H1 (cell line): ENCODE data around the gene RAP1A. TPM values are rescaled to one million over a fixed set of nuclear protein-coding genes. Genes with fewer than 3 reads are reported as not detected.

ENCODE experiments used
- CTCF ChIA-PET: fragments of 300-600 bp; sonication (Branson Sonifier 250); formaldehyde crosslinking; loops from one replicate; lab custom pipeline; 2021; ENCODE audit not compliant: partially characterized antibody; lab: Charles Lee
- POLR2A ChIA-PET: fragments of 300-600 bp; sonication (Branson Sonifier 250); formaldehyde crosslinking; loops from one replicate; lab custom pipeline; 2021; ENCODE audit warnings: inconsistent platforms; ENCODE audit not compliant: partially characterized antibody; lab: Charles Lee
- DNase-seq, 2 experiments: peaks; one replicate each; pipeline versions ENCODE4 v3.0.0 to v3.0.0-alpha.2; 2010 to 2022; ENCODE audit warnings: low spot score in 2 of 2, low read depth in 1 of 2, mixed read lengths in 1 of 2
- FAIRE-seq: peaks from 2 replicates; lab custom pipeline; 2011; peaks lifted over from hg19 to GRCh38; lab: Jason Lieb, UNC
- H2AFZ ChIP-seq: 2 replicates; pipeline ENCODE4 v1.8.1; 2012; ENCODE audit warnings: low read length, inconsistent platforms
- H2AK5ac ChIP-seq: 2 replicates; pipeline ENCODE4 v1.6.1; 2013; ENCODE audit warnings: low read depth, low read length
- H2BK120ac ChIP-seq: replicated peaks from 2 replicates; pipeline ENCODE3; 2013; ENCODE audit warnings: low read depth, low read length, inconsistent platforms
- H2BK12ac ChIP-seq: 2 replicates; pipeline ENCODE4 v1.6.1; 2013; ENCODE audit warnings: low read depth, low read length
- H2BK15ac ChIP-seq: 2 replicates; pipeline ENCODE4 v1.6.1; 2013; ENCODE audit warnings: low read length
- H2BK20ac ChIP-seq: 2 replicates; pipeline ENCODE4 v1.6.1; 2013; ENCODE audit warnings: low read length
- H2BK5ac ChIP-seq: 2 replicates; pipeline ENCODE4 v1.6.1; 2013; ENCODE audit warnings: low read depth, low read length
- H3K14ac ChIP-seq: 2 replicates; pipeline ENCODE4 v1.6.1; 2013; ENCODE audit warnings: inconsistent platforms; ENCODE audit not compliant: insufficient read length
- H3K18ac ChIP-seq: 2 replicates; pipeline ENCODE4 v1.6.1; 2013; ENCODE audit warnings: low read length; ENCODE audit errors: extremely low read depth
- H3K23ac ChIP-seq: 2 replicates; pipeline ENCODE4 v1.6.1; 2013; ENCODE audit warnings: inconsistent platforms; ENCODE audit not compliant: insufficient read length
- H3K23me2 ChIP-seq: 2 replicates; pipeline ENCODE4 v1.6.1; 2013; ENCODE audit warnings: low read depth, low read length
- H3K27ac ChIP-seq: 2 replicates; pipeline ENCODE4 v1.6.1; 2011; ENCODE audit warnings: low read depth, low read length, inconsistent platforms
- H3K27me3 ChIP-seq, 4 experiments: replicated peaks in 1 of 4; 1 replicate in 1 of 4; 2 replicates in 3 of 4; pipeline versions ENCODE4 v1.6.1 to v1.8.1; 2011 to 2013; ENCODE audit warnings: low read length in 3 of 4, mild to moderate bottlenecking in 3 of 4, inconsistent platforms in 2 of 4, mixed read lengths in 2 of 4, moderate library complexity in 1 of 4; ENCODE audit not compliant: control insufficient read depth in 3 of 4, insufficient read depth in 3 of 4; ENCODE audit errors: extremely low read depth in 1 of 4
- H3K36me3 ChIP-seq, 4 experiments: 2 replicates each; pipeline versions ENCODE4 v1.6.1 to v1.8.1; 2011 to 2013; ENCODE audit warnings: mild to moderate bottlenecking in 4 of 4, low read length in 3 of 4, moderate library complexity in 2 of 4, control low read depth in 1 of 4, inconsistent platforms in 1 of 4; ENCODE audit not compliant: insufficient read depth in 4 of 4, control insufficient read depth in 2 of 4
- H3K4ac ChIP-seq: replicated peaks from 2 replicates; pipeline ENCODE3; 2013; ENCODE audit warnings: low read length, low read depth, mixed read lengths, inconsistent platforms; ENCODE audit not compliant: insufficient read length
- H3K4me1 ChIP-seq, 4 experiments: replicated peaks in 1 of 4; 1 replicate in 1 of 4; 2 replicates in 3 of 4; pipeline versions ENCODE4 v1.6.1 to v1.8.1; 2011 to 2013; ENCODE audit warnings: low read length in 3 of 4, inconsistent platforms in 2 of 4, mixed read lengths in 1 of 4; ENCODE audit not compliant: insufficient read depth in 4 of 4, control insufficient read depth in 3 of 4
- H3K4me2 ChIP-seq, 2 experiments: 2 replicates each; pipeline versions ENCODE4 v1.6.1 to v1.8.1; 2011 to 2013; ENCODE audit warnings: low read depth in 2 of 2, low read length in 2 of 2, control low read depth in 1 of 2, inconsistent platforms in 1 of 2, mild to moderate bottlenecking in 1 of 2; ENCODE audit not compliant: insufficient read depth in 1 of 2
- H3K4me3 ChIP-seq, 4 experiments: fragments of 200-600, 300-600 bp in 1 of 4; sonication (generic), shearing (Covaris generic), sonication (Bioruptor Twin) in 1 of 4; 2 replicates each; pipeline versions ENCODE4 v1.5.1 to v1.8.1; 2011 to 2016; ENCODE audit warnings: low read length in 4 of 4, low read depth in 3 of 4, control low read depth in 2 of 4, inconsistent platforms in 2 of 4, mild to moderate bottlenecking in 2 of 4, mixed read lengths in 1 of 4, moderate library complexity in 1 of 4; ENCODE audit not compliant: insufficient read depth in 2 of 4; ENCODE audit errors: extremely low read depth in 1 of 4
- H3K56ac ChIP-seq: replicated peaks from 2 replicates; pipeline ENCODE3; 2013; ENCODE audit warnings: low read depth, mild to moderate bottlenecking, mixed read lengths, low read length, inconsistent platforms; ENCODE audit not compliant: insufficient read length
- H3K79me1 ChIP-seq: 2 replicates; pipeline ENCODE4 v1.6.1; 2013; ENCODE audit warnings: low read depth, low read length, control low read depth
- H3K79me2 ChIP-seq, 2 experiments: 2 replicates each; pipeline versions ENCODE4 v1.6.1 to v1.8.1; 2012 to 2013; ENCODE audit warnings: low read length in 2 of 2, mild to moderate bottlenecking in 2 of 2, inconsistent platforms in 1 of 2; ENCODE audit not compliant: insufficient read depth in 2 of 2, control insufficient read depth in 1 of 2
- H3K9ac ChIP-seq, 4 experiments: replicated peaks in 1 of 4; 1 replicate in 1 of 4; 2 replicates in 3 of 4; pipeline versions ENCODE4 v1.6.1 to v1.8.1; 2011 to 2013; ENCODE audit warnings: low read depth in 3 of 4, low read length in 3 of 4, control low read depth in 2 of 4, mild to moderate bottlenecking in 2 of 4, moderate library complexity in 2 of 4, inconsistent platforms in 1 of 4; ENCODE audit errors: extremely low read depth in 1 of 4
- H3K9me3 ChIP-seq, 2 experiments: 2 replicates each; pipeline versions ENCODE4 v1.6.1 to v1.8.1; 2012 to 2013; ENCODE audit warnings: mild to moderate bottlenecking in 2 of 2, moderate library complexity in 2 of 2, control low read depth in 1 of 2, inconsistent platforms in 1 of 2, low read depth in 1 of 2, low read length in 1 of 2, mixed read lengths in 1 of 2; ENCODE audit not compliant: insufficient read depth in 2 of 2
- H4K20me1 ChIP-seq, 2 experiments: replicated peaks in 1 of 2; 2 replicates each; pipeline versions ENCODE3 to v1.8.1; 2011 to 2013; ENCODE audit warnings: inconsistent platforms in 2 of 2, low read length in 2 of 2, mild to moderate bottlenecking in 1 of 2; ENCODE audit not compliant: insufficient read depth in 2 of 2, control insufficient read depth in 1 of 2
- H4K5ac ChIP-seq: 2 replicates; pipeline ENCODE4 v1.6.1; 2013; ENCODE audit warnings: low read length, low read depth, mixed read lengths, inconsistent platforms; ENCODE audit not compliant: insufficient read length
- H4K8ac ChIP-seq: 2 replicates; pipeline ENCODE4 v1.8.0; 2013; ENCODE audit warnings: mild to moderate bottlenecking, moderate library complexity, low read length, inconsistent platforms; ENCODE audit not compliant: insufficient read depth; ENCODE audit errors: extremely low read depth
- H4K91ac ChIP-seq: replicated peaks from 2 replicates; pipeline ENCODE3; 2013; ENCODE audit warnings: low read length, mixed read lengths, inconsistent platforms; ENCODE audit not compliant: insufficient read length
- CBX5 ChIP-seq: fragments of 300-800, 300-1000 bp; sonication (generic); IDR thresholded peaks from 2 replicates; pipeline ENCODE4 v1.7.1; 2016; ENCODE audit warnings: antibody characterized with exemption, low read length, low read depth
- KDM1A ChIP-seq: fragments of 200-600, 300-600 bp; sonication (generic); IDR thresholded peaks from 2 replicates; pipeline ENCODE4 v1.7.1; 2016; ENCODE audit warnings: mild to moderate bottlenecking, low read length, borderline replicate concordance
- NRF1 ChIP-seq: IDR thresholded peaks from 2 replicates; pipeline ENCODE4 v1.6.1; 2011; ENCODE audit warnings: mild to moderate bottlenecking, low read depth, low read length, improper control_type of control experiment
- SIRT6 ChIP-seq: IDR thresholded peaks from one replicate; pipeline ENCODE4 v1.7.1; 2012; ENCODE audit warnings: low read length, inconsistent platforms
- SIX5 ChIP-seq: IDR thresholded peaks from 2 replicates; pipeline ENCODE4 v1.6.1; 2011; ENCODE audit warnings: mild to moderate bottlenecking, low read depth, low read length
- SP4 ChIP-seq: IDR thresholded peaks from 2 replicates; pipeline ENCODE4 v1.6.1; 2012; ENCODE audit warnings: low read length, inconsistent platforms
- TBP ChIP-seq: IDR thresholded peaks from 2 replicates; pipeline ENCODE4 v1.6.1; 2011; ENCODE audit warnings: low read depth, low read length, improper control_type of control experiment
- TCF12 ChIP-seq: IDR thresholded peaks from 2 replicates; pipeline ENCODE4 v1.6.1; 2011; ENCODE audit warnings: low read depth, mild to moderate bottlenecking, low read length
- TEAD4 ChIP-seq: IDR thresholded peaks from 2 replicates; pipeline ENCODE4 v1.6.1; 2012; ENCODE audit warnings: low read depth, low read length, inconsistent platforms, mixed read lengths
- WGBS, 2 experiments: shearing (Covaris generic) in 1 of 2; methylation state at CpG; one replicate each; pipeline versions ENCODE4 v1.1.6 to v1.1.7; 2013 to 2015; ENCODE audit warnings: low lambda C conversion rate in 2 of 2, mixed read lengths in 2 of 2, inconsistent platforms in 1 of 2, low coverage in 1 of 2, missing lambda C conversion rate in 1 of 2; ENCODE audit not compliant: insufficient replicate concordance in 2 of 2, insufficient coverage in 1 of 2, insufficient read length in 1 of 2; ENCODE audit errors: extremely low coverage in 1 of 2, missing lambda C conversion rate in 1 of 2; 5-methylcytosine and 5-hydroxymethylcytosine counted together
- polyA plus RNA-seq, 7 experiments: library from polyadenylated mRNA; depleted of rRNA in 3 of 7; stranded (reverse) in 5 of 7; unstranded in 2 of 7; fragments of >200 nt in 5 of 7; fragments of 200-250 nt in 2 of 7; gene quantifications; 1 replicate in 5 of 7; 2 replicates in 1 of 7; 4 replicates in 1 of 7; pipeline versions ENCODE4 v1.2.1 to v1.2.3, GENCODE V29; 2011 to 2013; ENCODE audit warnings: missing spikeins in 2 of 7, mixed read lengths in 2 of 7
- total RNA-seq: library from RNA; stranded (reverse); fragmentation: NEBNext Ultra II Directional; extraction: Animal tissue kit (Norgen Biotek cat#: 25700); gene quantifications from 2 replicates; pipeline ENCODE4 v1.2.1, GENCODE V29; 2021

RAP1A gene
- total and polyA plus RNA-seq, 2 of the 8 experiments (the other 6 are each of a cell fraction or from before 2014, with no cell fraction given): 10.9 to 35.8 TPM

GRCh38 chr1:111593403-111594305, 25.9 kb upstream of the RAP1A start:
- Histone ChIP-seq H2BK5ac (no peak overlapping the region), H3K79me1 (no peaks in the 10 kb centered on the region), H2BK20ac (no peak overlapping the region)
- FAIRE-seq: no peak
- POLR2A ChIA-PET: interaction anchor here (1.8 kb wide), 1 partner anchor 9 kb away, joined by 5 read pairs; no protein-coding TSS in a partner anchor
- 77% methylated on average over 5 of the region's 5 CpGs; no CpG with 5 or more reads in 1 of the 2 experiments for WGBS, 2 experiments
- TF ChIP-seq NRF1 (no peak), TCF12 (no peak), TEAD4 (no peak), KDM1A (no peak), TBP (no peak), SIX5 (no peak), CBX5 (no peak), SP4 (no peak), SIRT6 (no peak)
- TF ChIP-seq, all 59 proteins: peak for 0
- H3K4me2 ChIP-seq: no peak overlapping the region
- H3K36me3 ChIP-seq: no peaks in the 10 kb centered on the region
- H3K27ac ChIP-seq: no peak overlapping the region
- no peak for DNase-seq
- no peak overlapping the region for H2BK15ac ChIP-seq
- H3K9ac ChIP-seq: no peak overlapping the region
- H3K9me3 ChIP-seq: no peaks in the 10 kb centered on the region
- no peak overlapping the region for H4K5ac ChIP-seq
- H3K23ac ChIP-seq: no peak overlapping the region
- H3K23me2 ChIP-seq: no peaks in the 10 kb centered on the region
- H3K27me3 ChIP-seq: no peaks in the 10 kb centered on the region
- H3K4me3 ChIP-seq: no peak overlapping the region
- CTCF ChIA-PET: interaction anchor here (0.6 to 2.1 kb wide), 5 partner anchors 12 to 85 kb away, joined by 3 to 4 read pairs (median 4); no protein-coding TSS in a partner anchor
- no peak overlapping the region for H3K14ac ChIP-seq
- H3K4me1 ChIP-seq: peaks cover 0 to 16% (median 3%) of the 10 kb centered on the region in 4 experiments; a peak in 2 of 7 replicates
- H2AK5ac ChIP-seq: no peak overlapping the region
- no peak overlapping the region for H4K8ac ChIP-seq
- H2AFZ ChIP-seq: peak overlapping the region; percentile 93; the same call in 1 of the 2 replicates
- H4K20me1 ChIP-seq: no peaks in the 10 kb centered on the region
- H3K4ac ChIP-seq: no peak overlapping the region
- no peak overlapping the region for H4K91ac ChIP-seq
- no peak overlapping the region for H3K18ac ChIP-seq
- H3K79me2 ChIP-seq: no peaks in the 10 kb centered on the region
- no peak overlapping the region for H2BK120ac ChIP-seq
- no peak overlapping the region for H2BK12ac ChIP-seq
- H3K56ac ChIP-seq: no peak overlapping the region
